ENCODE measurements around the gene B3GAT2.

B3GAT2 gene

GRCh38 chr6:70847106-70848084 is 109.5 kb downstream of the B3GAT2 start:
- no peak overlapping the region for H3K4me3 ChIP-seq (ENCODE audit: control insufficient read depth, low read depth, low read length)
- no peak for TF ChIP-seq CTCF (conservative IDR thresholded peaks at IDR 0.05; ENCODE audit: control insufficient read depth, insufficient read depth, low read depth, low read length)
- DNase-seq (ENCODE audit: low read depth): no peak

GRCh38 chr6:70846207-70846835 is 110.5 kb downstream of the B3GAT2 start:
- DNase-seq (ENCODE audit: low read depth): no peak
- no peak for TF ChIP-seq CTCF (conservative IDR thresholded peaks at IDR 0.05; ENCODE audit: control insufficient read depth, insufficient read depth, low read depth, low read length)

GRCh38 chr6:70844301-70844700 is 112.6 kb downstream of the B3GAT2 start:
- DNase-seq (ENCODE audit: low read depth): no peak
- H3K4me3 ChIP-seq (ENCODE audit: control insufficient read depth, low read depth, low read length): no peak overlapping the region
- no peak for TF ChIP-seq CTCF (conservative IDR thresholded peaks at IDR 0.05; ENCODE audit: control insufficient read depth, insufficient read depth, low read depth, low read length)

More at GRCh38 chr6:70846207-70846835, 110.5 kb downstream of the B3GAT2 start:
- H3K4me3 ChIP-seq (ENCODE audit: control insufficient read depth, low read depth, low read length): no peak overlapping the region

GRCh38 chr6:70843328-70843918 is 113.4 kb downstream of the B3GAT2 start:
- no peak for DNase-seq (ENCODE audit: low read depth)
- TF ChIP-seq CTCF (conservative IDR thresholded peaks at IDR 0.05; ENCODE audit: control insufficient read depth, insufficient read depth, low read depth, low read length): no peak

GRCh38 chr6:70842541-70842940 is 114.3 kb downstream of the B3GAT2 start:
- H3K4me3 ChIP-seq (ENCODE audit: control insufficient read depth, low read depth, low read length): no peak overlapping the region
- no peak for TF ChIP-seq CTCF (conservative IDR thresholded peaks at IDR 0.05; ENCODE audit: control insufficient read depth, insufficient read depth, low read depth, low read length)
- no peak for DNase-seq (ENCODE audit: low read depth)

More at GRCh38 chr6:70843328-70843918, 113.4 kb downstream of the B3GAT2 start:
- H3K4me3 ChIP-seq (ENCODE audit: control insufficient read depth, low read depth, low read length): no peak overlapping the region

GRCh38 chr6:70841112-70841511 is 115.7 kb downstream of the B3GAT2 start:
- no peak overlapping the region for H3K4me3 ChIP-seq (ENCODE audit: control insufficient read depth, low read depth, low read length)
- no peak for TF ChIP-seq CTCF (conservative IDR thresholded peaks at IDR 0.05; ENCODE audit: control insufficient read depth, insufficient read depth, low read depth, low read length)
- DNase-seq (ENCODE audit: low read depth): no peak
